ENCODE data around the gene ANKRD28.

The ANKRD28 gene

GRCh38 chr3:15723624-15723884 is 74.2 kb downstream of the ANKRD28 start:
- no peak for DNase-seq (ENCODE audit: low read depth in 2 of 2)

GRCh38 chr3:15722877-15723623 is 74.7 kb downstream of the ANKRD28 start:
- no peak for DNase-seq (ENCODE audit: low read depth in 2 of 2)

DNA sequence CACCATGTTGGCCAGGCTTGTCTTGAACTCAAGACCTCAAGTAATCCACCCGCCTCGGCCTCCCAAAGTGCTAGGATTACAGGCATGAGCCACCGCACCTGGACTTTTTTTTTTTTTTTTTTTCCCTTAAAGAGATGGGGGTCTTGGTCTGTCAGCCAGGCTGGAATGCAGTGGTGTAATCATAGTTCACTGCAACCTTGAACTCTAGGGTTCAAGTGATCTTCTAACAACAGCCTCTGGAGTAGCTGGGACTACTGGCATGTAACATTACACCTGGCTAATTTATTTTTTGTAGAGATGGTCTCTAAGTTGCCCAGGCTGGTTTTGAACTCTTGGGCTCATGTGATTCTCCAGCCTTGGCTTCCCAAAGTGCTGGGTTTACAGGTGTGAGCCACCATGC is 81.6 kb downstream of the ANKRD28 start:
- DNase-seq (ENCODE audit: low read depth in 2 of 2), result no peak

DNA sequence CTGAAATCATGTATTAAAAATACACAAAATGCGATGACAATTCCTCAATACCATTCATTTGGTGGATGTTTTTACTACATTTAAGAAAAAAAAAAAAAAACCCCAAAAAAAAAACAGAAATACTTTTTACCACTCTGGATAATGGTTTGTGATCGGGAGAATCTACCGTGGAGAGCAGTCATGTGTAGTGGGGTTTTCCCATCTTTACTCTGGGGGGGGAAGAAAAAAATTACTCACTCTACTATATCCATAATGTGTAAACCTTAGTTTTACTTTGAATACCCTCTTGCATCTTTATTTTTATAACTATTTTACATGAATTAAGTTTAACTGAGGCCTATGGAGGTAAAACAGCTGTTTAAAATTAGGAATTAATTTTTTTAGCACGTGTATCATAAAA is 83.3 kb downstream of the ANKRD28 start:
- no peak for DNase-seq (ENCODE audit: low read depth in 2 of 2)

DNA sequence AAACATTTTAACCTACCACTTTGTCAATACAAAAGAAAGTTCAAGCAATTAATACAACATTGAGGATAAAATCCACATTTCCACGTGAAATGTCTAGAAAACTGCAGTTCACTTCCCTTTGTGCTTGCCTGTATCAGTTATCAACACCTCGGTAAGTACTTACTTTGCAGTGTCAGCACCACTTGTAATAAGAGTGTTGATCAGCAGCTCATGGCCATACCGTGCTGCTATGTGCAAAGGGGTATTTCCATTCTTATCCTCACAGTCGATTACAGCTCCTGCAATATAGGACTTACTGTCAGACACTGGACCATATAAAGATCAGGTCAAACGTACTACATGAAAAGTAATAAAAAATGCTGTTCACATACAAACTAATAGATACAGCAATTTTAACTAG is 84.4 kb downstream of the ANKRD28 start:
- no peak for DNase-seq (ENCODE audit: low read depth in 2 of 2)

- no peak for DNase-seq (ENCODE audit: low read depth in 2 of 2)
Observed at GRCh38 chr3:15711281-15711680, 86.5 kb downstream of the ANKRD28 start.

DNA sequence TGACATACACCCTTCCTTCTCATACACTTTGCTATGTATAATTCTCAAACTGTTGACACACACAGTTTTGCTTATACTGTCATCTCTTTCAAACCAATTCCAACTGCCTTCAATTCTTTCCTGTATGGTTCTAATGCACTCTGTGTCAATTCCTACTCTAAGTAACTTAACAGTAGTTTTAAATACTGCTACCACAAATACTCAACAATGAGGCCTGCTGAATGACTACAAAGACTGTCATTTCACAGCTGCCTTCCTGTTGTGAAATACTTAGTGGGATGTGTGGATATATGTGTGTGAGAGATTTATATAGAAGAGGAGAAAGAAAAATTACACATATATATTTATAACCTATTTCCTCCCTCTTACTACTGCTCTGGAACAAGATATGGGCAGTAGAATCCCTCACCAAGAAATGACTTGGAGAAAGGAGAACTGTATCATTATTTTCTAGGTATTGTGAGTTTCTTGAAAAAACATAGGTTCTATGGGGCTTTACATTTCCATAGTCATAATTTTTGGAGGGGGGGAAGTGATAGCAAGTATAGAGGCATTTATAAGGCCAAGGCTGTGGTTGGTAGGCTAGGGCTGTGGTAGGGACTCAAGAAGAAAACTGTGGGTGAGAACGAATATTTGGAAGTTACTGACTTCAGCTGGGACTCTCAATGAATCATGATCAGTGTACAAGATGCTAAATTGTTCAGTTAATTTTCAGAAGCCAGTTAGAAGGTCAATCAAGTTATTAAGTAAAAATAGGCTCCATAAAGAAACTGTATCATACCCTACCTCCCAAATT is 88.7 kb downstream of the ANKRD28 start:
- no peak for DNase-seq (ENCODE audit: low read depth in 2 of 2)

DNA sequence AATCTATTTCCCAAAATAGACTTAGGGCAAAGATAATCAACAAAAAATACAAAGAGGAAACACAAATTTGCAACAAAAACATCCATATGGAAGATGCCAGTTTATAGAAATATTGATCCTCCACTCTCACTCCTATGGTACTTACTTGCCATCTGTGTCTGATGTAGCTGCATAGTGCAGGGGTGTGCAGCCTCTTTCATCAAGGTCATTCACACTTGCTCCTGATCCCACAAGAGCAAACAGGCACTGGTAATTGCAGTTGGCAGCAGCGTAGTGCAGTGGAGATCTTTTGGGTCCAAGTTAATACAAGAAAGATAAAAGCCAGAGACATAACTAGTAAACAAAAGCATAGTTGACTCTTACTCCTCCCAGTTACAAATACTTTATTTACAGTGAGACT is 90.0 kb downstream of the ANKRD28 start:
- no peak for DNase-seq (ENCODE audit: low read depth in 2 of 2)

GRCh38 chr3:15703346-15703745 is 94.4 kb downstream of the ANKRD28 start:
- DNase-seq (ENCODE audit: low read depth in 2 of 2), result no peak

DNA sequence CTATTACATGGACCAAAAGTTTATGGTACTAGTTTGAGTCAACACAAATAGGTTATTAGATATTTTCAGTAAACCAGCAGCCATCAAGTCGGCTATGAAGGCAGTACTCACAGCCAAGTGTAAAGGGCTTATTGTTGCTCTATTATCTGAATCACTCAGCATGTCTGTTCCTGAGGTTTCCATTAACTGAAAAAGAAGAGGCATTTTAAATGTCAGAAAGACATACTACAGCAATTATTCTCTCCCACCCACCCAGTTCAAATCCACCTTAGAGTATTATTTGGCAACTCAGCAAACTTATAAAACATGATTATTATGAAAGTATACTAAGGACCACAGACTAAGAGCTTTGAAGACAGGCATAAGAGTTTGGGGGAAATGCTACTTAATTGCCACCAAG is 103.2 kb downstream of the ANKRD28 start:
- no peak for DNase-seq (ENCODE audit: low read depth in 2 of 2)

DNA sequence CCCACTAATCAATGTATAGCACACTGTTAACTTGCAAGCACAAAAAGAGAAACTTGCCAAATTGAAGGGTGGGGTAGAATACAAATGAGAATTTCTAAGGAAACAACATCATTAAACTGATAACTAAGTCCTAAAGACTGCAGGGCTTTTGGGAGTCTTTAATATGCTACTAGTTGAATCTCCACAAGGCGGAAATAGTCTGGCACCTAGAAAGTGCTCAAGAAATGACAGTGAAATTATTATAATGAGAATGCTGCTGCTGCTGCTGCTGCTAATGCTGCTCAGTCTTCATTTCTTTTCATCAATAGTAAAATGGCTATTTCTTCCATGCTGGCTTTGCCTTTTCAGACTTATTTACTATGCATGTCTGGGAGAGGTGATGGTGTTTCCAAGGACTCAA is 104.4 kb downstream of the ANKRD28 start:
- DNase-seq (ENCODE audit: low read depth in 2 of 2), result no peak

GRCh38 chr3:15690748-15691147 is 107.0 kb downstream of the ANKRD28 start:
- no peak for DNase-seq (ENCODE audit: low read depth in 2 of 2)

- no peak for DNase-seq (ENCODE audit: low read depth in 2 of 2)
Observed at GRCh38 chr3:15690230-15690629, 107.5 kb downstream of the ANKRD28 start.

DNA sequence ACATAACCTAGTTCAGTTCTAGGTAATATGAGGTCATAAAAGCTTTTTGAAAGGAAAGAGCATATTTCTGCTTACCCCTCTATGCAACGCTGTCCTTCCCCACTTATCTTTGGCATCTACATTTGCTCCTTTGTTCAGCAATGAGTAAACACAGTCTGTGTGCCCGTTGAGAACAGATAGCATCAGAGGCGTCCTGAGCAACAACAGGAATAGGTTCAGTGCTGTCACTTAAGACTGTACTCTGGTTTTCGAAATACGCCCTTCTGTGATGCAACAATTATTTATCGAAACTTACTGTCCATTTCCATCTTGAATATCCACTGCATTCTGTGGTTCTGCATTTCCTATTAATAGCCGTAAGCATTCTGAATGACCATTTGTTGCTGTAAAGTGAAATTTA is 111.9 kb downstream of the ANKRD28 start:
- no peak for DNase-seq (ENCODE audit: low read depth in 2 of 2)

DNA sequence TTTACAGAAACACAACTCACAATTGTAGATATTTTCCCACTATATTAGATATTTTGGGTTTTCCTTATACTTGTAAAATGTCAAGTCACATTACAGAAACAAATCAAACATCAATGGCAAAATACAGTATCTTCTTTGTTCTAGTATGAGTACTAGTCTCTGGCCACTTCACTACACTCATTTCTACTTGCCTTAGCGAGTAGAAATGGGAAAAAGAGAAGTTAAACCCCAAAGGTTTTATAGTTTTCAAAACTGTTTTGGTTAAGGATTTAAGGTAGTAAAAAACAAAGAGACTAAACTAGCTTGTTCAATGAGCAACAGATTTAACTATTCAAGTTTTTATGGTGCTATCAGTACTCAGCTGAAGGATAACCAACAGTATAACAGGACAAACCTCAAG is 114.5 kb downstream of the ANKRD28 start:
- no peak for DNase-seq (ENCODE audit: low read depth in 2 of 2)

DNA sequence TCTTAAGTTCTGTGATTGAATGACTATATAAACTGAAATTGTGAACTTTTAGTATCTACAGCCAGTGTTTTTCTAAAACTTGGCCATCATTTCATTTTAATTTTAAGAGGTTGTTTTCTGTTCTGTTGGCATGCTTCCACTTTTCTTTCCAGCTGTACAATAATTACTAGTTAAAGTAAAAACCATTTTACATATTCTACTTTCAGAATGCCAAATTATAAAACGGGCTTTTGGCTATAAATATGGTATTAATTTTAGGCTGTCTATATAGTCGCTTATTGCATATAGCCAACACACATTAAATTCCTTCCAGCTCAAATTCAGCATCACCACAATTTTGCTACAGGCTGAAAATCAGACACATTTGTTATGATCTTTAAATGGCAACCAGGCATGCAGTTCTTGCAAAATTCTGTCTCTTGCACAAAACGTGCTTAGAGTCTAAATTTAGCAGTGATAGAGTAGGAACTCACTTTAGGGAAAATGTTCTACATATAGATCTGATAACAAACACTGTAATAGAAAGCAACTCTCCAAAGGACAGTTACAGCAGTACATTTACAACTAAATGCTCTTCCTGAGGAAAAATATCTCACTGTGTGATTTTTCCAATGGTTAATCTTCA is 115.1 kb downstream of the ANKRD28 start:
- DNase-seq (ENCODE audit: low read depth in 2 of 2), result no peak

DNA sequence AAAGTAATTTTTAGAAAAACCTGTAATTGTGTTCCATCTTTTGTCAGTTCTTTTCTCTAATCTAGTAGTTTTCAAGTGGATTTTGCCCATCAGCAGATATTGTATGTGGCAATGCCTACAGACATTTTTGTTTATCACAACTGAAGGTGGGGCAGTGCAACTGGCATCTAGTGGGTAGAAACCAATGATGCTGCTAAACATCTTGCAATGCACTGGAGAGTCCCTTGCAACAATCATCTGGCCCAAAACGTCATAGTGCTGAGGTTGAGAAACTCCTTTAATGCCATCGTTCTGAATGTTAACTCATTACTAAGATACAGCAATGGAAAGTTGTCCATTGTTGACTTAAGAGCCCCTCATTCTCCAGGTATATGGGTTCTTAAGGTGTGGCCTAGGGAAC is 116.1 kb downstream of the ANKRD28 start:
- no peak for DNase-seq (ENCODE audit: low read depth in 2 of 2)

DNA sequence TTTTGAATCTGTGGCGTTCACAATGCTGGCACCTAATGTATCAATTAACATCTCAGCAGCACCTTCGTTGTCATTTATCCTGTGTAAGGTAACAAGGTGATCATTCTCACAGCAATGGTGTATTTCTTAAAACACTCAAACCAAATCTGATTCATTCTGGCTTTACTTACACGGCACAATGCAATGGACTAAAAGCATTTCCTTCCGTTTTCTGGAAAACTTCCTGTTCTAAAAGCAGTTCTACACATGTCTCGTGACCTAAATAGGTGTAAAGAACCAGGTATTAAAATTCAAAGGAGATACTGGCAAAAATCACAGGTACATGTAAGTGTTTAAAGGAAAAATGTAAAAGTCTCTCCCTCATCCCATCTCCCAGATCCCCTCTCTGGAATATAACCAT is 118.5 kb downstream of the ANKRD28 start:
- DNase-seq (ENCODE audit: low read depth in 2 of 2), result no peak

DNA sequence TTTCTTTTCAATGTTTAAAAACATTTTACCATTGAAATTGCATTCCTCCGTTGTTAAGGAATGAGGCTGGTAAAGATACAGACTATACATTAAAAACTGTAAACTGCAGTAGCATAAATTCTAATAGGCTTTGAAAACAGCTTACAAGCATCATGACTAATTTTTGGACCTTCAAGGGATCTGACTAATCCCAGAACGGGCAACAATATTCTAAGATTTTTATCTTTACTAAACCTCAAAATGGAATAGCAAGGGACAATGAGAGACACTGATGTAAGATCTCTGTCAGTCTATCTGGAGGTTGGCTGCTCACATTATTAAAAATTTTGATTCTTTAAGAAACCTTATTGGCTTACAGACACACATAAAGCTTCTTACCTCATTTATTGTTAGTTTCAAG is 121.5 kb downstream of the ANKRD28 start:
- no peak for DNase-seq (ENCODE audit: low read depth in 2 of 2)

GRCh38 chr3:15673536-15673935 is 124.2 kb downstream of the ANKRD28 start:
- no peak for DNase-seq (ENCODE audit: low read depth in 2 of 2)

- DNase-seq (ENCODE audit: low read depth in 2 of 2), result no peak
Observed at GRCh38 chr3:15667484-15667883, 130.3 kb downstream of the ANKRD28 start.

DNA sequence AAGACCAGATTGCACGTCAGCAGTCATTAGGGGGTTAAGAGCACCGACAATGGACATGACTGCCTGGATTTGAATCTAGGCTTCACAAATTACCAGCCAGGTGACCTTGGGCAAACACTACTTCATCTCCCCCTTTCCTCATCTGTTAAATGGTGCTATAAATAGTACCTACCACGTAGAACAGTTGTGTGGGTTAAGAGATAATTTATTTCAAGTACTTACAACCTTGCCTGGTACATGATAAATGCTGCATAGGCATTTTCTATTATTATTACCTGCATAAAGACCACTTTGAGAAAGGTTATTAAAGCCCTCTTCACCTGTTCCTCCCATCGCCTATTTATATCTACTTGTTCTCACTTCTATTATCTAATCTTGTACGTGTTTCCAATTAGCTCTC is 131.5 kb downstream of the ANKRD28 start:
- DNase-seq (ENCODE audit: low read depth in 2 of 2), result no peak

DNA sequence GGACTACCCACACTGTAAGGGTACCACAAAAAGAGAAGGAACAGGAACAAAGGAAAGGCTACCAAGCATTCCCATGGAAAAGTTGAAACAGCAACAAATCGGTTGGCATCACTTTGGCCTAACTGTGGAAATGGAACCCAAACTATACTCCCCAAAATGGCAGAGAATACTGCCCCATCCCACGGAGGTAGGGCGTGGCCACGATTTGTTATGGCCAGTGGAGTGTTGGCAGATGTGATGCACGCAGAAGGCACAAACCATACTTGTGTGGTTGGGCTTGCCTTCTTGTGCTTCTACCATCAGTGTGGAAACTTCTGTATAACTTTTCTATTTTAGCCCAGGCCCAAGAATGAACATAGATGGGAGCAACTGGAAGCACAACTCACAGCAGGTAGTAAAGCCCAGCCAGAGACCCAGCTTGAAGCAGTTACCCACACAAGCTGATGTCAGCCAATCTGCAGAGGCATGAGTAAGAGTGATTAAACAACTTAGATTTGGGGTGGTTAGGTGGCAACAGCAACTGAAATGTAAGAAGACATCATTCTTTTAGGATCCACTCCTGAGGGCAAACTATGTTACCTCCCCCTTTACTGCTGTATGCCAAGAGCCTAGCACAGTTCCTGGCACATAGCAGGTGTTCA is 132.1 kb downstream of the ANKRD28 start:
- DNase-seq (ENCODE audit: low read depth in 2 of 2), result no peak
